Esophagus muscularis mucosa (tissue), 4 donors: ENCODE data around the gene CRIP2. TPM values are rescaled to one million over a fixed set of nuclear protein-coding genes. Genes with fewer than 3 reads are reported as not detected.

Experiments used
- DNase-seq: peaks from one replicate; pipeline ENCODE4 v3.0.0-alpha.2; 2017; ENCODE audit errors: extremely low spot score
- H3K27ac ChIP-seq, 4 donors: fragments of 200-600 bp; sonication (generic); replicated peaks in 1 of 4; 1 replicate in 3 of 4; 2 replicates in 1 of 4; pipeline ENCODE4 v1.5.1; 2016 to 2019; ENCODE audit warnings: mild to moderate bottlenecking in 1 of 4
- H3K27me3 ChIP-seq, 4 donors: fragments of 200-600 bp; sonication (generic); one replicate each; pipeline versions ENCODE4 v1.5.1 to v1.6.0; 2016 to 2019
- H3K36me3 ChIP-seq, 4 donors: fragments of 200-600 bp; sonication (generic); one replicate each; pipeline ENCODE4 v1.5.1; 2016 to 2019
- H3K4me1 ChIP-seq, 4 donors: fragments of 200-600 bp; sonication (generic); one replicate each; pipeline ENCODE4 v1.5.1; 2016 to 2019
- H3K4me3 ChIP-seq, 4 donors: fragments of 200-600 bp; sonication (generic); 1 replicate in 2 of 4; 2 replicates in 2 of 4; pipeline ENCODE4 v1.5.1; 2016 to 2019; ENCODE audit warnings: mild to moderate bottlenecking in 4 of 4, moderate library complexity in 1 of 4
- H3K9me3 ChIP-seq, 4 donors: fragments of 200-600 bp; sonication (generic); 1 replicate in 3 of 4; 2 replicates in 1 of 4; pipeline ENCODE4 v1.5.1; 2016 to 2019
- CTCF ChIP-seq, 3 experiments: fragments of 200-600 bp in 2 of 3; fragments of 450-650 bp in 1 of 3; sonication (generic) in 2 of 3; IDR thresholded peaks; one replicate each; pipeline ENCODE4 v1.5.1; 2017 to 2019; ENCODE audit warnings: antibody characterized with exemption in 3 of 3, mild to moderate bottlenecking in 2 of 3, moderate library complexity in 1 of 3
- EP300 ChIP-seq: sonication (generic); formaldehyde crosslinking; IDR thresholded peaks from one replicate; pipeline ENCODE4 v1.6.1; 2017; ENCODE audit warnings: antibody characterized with exemption
- POLR2A ChIP-seq: fragments of 450-650 bp; IDR thresholded peaks from one replicate; pipeline ENCODE4 v1.6.1; 2017; ENCODE audit warnings: antibody characterized with exemption, moderate library complexity, mild to moderate bottlenecking, low read depth
- POLR2AphosphoS5 ChIP-seq, 2 donors: sonication (generic); formaldehyde crosslinking; IDR thresholded peaks; one replicate each; pipeline ENCODE4 v1.6.1; 2017; ENCODE audit warnings: antibody characterized with exemption in 2 of 2
- WGBS: methylation state at CpG from one replicate; pipeline ENCODE4 v1.1.5; 2018; 5-methylcytosine and 5-hydroxymethylcytosine counted together
- intact Hi-C: fragments of 100-400 bp; cut with DNase I; formaldehyde crosslinking; loops from one replicate; pipeline ENCODE4 v1.15.1; 2023
- total RNA-seq, 4 donors: library from RNA; depleted of rRNA; stranded (reverse); fragments of >200 nt; gene quantifications; one replicate each; pipeline versions ENCODE4 v1.1.0 to v1.2.1, GENCODE V29; 2016

Gene CRIP2
- total RNA-seq, 4 donors from 2014 or later, result 283 to 578 (median 392) TPM

DNA sequence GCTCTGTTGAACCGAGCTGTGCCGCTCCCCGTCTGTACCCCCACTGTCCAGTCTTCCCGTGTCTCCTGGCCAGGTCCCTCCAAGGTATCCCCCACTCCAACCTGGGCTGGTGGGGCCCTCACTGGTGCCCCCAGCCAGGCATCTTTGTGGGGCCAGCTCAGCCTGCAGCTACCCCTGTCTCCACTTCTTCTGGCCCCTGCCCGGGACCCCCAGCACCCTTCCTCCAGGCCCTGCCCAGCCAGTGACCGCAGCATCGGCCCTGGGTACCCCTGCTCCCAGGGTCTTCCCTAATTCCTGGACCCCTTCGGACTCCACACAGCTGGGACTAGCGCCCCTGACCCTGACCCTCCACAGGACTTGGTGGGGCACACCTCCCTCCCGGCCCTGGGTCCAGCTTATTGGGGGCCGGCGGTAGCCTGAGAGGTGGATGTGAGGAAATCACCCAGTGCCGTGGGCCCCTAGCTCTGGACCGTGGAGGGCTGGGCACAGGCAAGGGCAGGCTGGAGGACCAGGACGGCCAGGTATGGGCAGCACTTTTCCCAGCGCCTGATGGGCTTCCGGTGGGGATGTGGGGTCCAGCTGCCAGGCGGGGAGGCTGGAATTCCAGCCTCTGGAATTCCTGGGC, 8.0 kb downstream of the CRIP2 start:
- intact Hi-C loops, result no loop called here
- WGBS, result 75% methylated on average over 8 of the region's 18 CpGs
- Histone ChIP-seq H3K27ac (peak overlapping the region; percentile 93 to 99 (median 96)), H3K4me1 (peaks cover 84 to 100% (median 99%) of the 10 kb centered on the region in 4 donors), H3K9me3 (no peaks in the 10 kb centered on the region), H3K36me3 (peaks cover 3 to 24% (median 20%) of the 10 kb centered on the region in 4 donors), H3K27me3 (peaks cover 0 to 12% (median 0%) of the 10 kb centered on the region in 4 donors), H3K4me3 (peak overlapping the region in 3 of 4 donors; percentile 51 to 58 (median 56))
- DNase-seq, result no peak
- TF ChIP-seq POLR2AphosphoS5 (IDR thresholded peaks at IDR 0.05) (no peak), EP300 (no peak), CTCF (IDR thresholded peaks at IDR 0.05) (no peak), POLR2A (no peak)

GRCh38 chr14:105483300-105484068, 8.9 kb downstream of the CRIP2 start:
- Histone ChIP-seq H3K4me1 (peaks cover 85 to 100% (median 100%) of the 10 kb centered on the region in 4 donors), H3K36me3 (peaks cover 3 to 22% (median 16%) of the 10 kb centered on the region in 4 donors), H3K27me3 (peaks cover 0 to 17% (median 0%) of the 10 kb centered on the region in 4 donors), H3K27ac (peak overlapping the region; percentile 93 to 99 (median 96)), H3K4me3 (no peak overlapping the region), H3K9me3 (no peaks in the 10 kb centered on the region)
- intact Hi-C loops, result no loop called here
- no peak for DNase-seq
- WGBS, result 68% methylated on average over 9 of the region's 18 CpGs
- TF ChIP-seq CTCF (IDR thresholded peaks at IDR 0.05) (no peak), POLR2AphosphoS5 (IDR thresholded peaks at IDR 0.05) (peak in 1 of 2 donors; percentile 4)

DNA sequence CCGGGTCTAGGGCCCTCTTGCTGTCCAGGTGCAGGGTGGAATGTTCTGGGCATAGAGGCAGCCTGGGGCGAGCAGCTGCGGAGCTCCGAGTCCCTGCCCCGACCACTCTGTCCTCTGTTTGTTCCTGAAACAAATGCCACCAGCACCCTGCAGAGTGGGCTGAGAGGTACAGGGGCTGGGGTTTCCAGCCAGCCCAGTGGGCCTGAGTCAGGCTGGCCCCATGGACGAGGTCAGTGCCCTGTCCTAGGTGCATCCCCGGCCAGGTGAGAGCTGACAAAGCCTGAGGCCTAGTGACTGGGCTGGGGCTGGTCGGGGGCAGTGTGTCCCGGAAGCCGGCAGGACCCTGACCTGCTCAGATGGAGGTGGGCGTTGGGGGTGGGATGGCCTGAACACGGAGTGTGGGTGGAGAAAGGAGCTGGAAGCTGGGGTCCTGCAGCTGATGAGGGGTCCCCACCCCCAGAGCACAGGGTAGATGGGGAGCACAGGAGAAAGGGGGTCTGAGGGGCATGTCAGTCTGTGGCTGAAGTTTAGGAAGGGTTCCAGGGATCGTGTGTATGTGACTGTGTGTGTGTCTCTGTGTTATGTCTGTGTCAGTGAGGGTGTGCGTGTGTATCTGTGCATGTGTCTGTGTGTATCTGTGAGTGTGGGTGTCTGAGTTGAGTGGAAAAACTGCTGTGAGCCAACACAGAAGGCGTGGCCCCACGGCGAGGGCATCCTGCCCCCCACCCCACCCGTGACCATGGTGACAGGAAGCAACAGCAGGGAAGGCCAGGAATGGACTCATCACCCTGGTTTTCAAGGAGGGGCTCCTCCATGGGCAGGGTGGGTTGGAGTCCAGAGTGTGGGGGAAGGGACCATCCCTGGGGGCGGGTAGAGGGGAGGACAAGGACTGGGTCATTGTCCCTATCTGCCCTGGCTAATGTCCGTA, 9.7 kb downstream of the CRIP2 start:
- no peak overlapping the region for H3K4me3 ChIP-seq
- peaks cover 3 to 18% (median 8%) of the 10 kb centered on the region in 4 donors for H3K36me3 ChIP-seq
- intact Hi-C loops, result no loop called here
- peak overlapping the region; percentile 93 to 99 (median 96) for H3K27ac ChIP-seq
- 40% methylated on average over 13 of the region's 20 CpGs for WGBS
- no peaks in the 10 kb centered on the region for H3K9me3 ChIP-seq
- H3K27me3 ChIP-seq, result peaks cover 0 to 14% (median 0%) of the 10 kb centered on the region in 4 donors
- H3K4me1 ChIP-seq, result peaks cover 90 to 100% (median 100%) of the 10 kb centered on the region in 4 donors
- TF ChIP-seq POLR2A (no peak), CTCF (IDR thresholded peaks at IDR 0.05) (no peak), POLR2AphosphoS5 (IDR thresholded peaks at IDR 0.05) (peak in 1 of 2 donors; percentile 69), EP300 (no peak)
- no peak for DNase-seq

DNA sequence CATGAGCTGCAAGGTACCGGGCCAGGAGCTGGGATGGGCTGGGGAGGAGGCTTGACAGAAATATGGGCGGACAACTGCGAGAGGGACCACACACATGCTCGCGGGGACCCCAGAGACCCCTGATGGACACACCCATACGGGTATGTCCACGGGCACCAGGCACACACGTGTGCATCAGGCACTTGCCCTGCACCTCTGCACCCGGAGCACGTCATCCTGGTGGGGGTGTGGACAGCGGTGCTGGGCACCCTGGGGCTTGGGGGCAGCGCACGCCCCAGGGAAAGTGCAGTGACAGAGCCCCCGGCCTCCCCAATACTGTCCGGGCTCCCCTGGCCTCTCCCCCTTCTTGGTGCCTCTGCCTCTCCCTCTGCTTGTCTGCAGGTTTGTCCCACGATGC, 10.4 kb downstream of the CRIP2 start:
- Histone ChIP-seq H3K9me3 (no peaks in the 10 kb centered on the region), H3K27ac (peak overlapping the region; percentile 93 to 99 (median 96)), H3K27me3 (peaks cover 0 to 14% (median 0%) of the 10 kb centered on the region in 4 donors), H3K36me3 (peaks cover 0 to 11% (median 1%) of the 10 kb centered on the region in 4 donors), H3K4me1 (peaks cover 92 to 100% (median 100%) of the 10 kb centered on the region in 4 donors), H3K4me3 (no peak overlapping the region)
- intact Hi-C loops, result loop anchor here (5.0 kb wide), 1 partner anchor 38 kb away; no protein-coding TSS in a partner anchor
- no peak for DNase-seq
- WGBS, result no CpG with 5 or more reads among the region's 16 CpGs
- TF ChIP-seq POLR2A (no peak), CTCF (IDR thresholded peaks at IDR 0.05) (no peak), POLR2AphosphoS5 (IDR thresholded peaks at IDR 0.05) (no peak), EP300 (no peak)
